ENCODE results near the gene PRKAR1B.

DNA sequence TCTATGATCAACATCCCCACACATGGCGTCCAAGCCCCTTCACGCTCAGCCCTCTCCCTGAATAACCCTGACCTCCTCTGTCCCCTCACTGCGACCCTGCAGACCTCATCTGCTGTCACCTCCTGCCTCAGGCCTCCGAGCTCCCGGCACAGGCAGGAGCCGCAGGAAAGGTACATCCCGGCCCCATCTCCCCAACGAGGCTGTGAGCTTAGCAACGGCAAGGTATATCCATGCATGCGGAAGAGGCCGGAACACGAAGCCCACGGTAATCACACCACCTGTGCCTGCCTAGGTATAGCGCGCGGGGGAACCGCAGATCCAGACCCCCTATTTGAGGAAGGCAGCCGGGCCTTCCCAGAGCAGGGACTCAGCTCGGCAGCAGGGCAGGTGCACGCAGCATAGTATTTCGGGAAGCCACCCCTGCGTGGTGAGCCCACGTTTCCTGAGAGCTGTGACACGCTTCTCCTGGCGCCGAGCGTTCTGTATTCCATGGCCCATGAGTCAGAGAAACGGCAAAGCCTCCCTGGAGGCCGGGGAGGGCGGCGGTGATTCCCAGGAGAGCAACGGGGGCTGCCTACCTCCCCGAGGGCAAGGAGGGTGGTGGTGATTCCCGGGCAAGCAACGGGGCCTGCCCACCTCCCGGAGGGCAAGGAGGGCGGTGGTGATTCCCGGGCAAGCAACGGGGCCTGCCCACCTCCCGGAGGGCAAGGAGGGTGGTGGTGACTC is 50.7 kb downstream of the PRKAR1B start:
- TF ChIP-seq, protein P1, sequence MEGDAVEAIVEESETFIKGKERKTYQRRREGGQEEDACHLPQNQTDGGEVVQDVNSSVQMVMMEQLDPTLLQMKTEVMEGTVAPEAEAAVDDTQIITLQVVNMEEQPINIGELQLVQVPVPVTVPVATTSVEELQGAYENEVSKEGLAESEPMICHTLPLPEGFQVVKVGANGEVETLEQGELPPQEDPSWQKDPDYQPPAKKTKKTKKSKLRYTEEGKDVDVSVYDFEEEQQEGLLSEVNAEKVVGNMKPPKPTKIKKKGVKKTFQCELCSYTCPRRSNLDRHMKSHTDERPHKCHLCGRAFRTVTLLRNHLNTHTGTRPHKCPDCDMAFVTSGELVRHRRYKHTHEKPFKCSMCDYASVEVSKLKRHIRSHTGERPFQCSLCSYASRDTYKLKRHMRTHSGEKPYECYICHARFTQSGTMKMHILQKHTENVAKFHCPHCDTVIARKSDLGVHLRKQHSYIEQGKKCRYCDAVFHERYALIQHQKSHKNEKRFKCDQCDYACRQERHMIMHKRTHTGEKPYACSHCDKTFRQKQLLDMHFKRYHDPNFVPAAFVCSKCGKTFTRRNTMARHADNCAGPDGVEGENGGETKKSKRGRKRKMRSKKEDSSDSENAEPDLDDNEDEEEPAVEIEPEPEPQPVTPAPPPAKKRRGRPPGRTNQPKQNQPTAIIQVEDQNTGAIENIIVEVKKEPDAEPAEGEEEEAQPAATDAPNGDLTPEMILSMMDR (IDR thresholded peaks at IDR 0.05), result no peak
- no peak for TF ChIP-seq POLR2A (IDR thresholded peaks at IDR 0.05)

Data from thyroid gland (tissue), 4 donors.